A673 (cell line): ENCODE measurements around the gene PCNA.

ENCODE experiments used
- EZH2 ChIP-seq: fragments of 200-600 bp; sonication (generic); IDR thresholded peaks from 2 replicates; pipeline ENCODE4 v1.6.1; 2017; ENCODE audit warnings: borderline replicate concordance, low read depth, mild to moderate bottlenecking, mixed read lengths, antibody characterized with exemption, low read length; ENCODE audit not compliant: poor library complexity, severe bottlenecking
- TF ChIP-seq, protein P1 (sequence below): fragments of 300-800, 200-600 bp; sonication (generic); conservative IDR thresholded peaks from 2 replicates; pipeline ENCODE4 v1.5.1; 2017; ENCODE audit warnings: low read depth, mild to moderate bottlenecking, antibody characterized with exemption, low read length, moderate library complexity, mixed read lengths

DNA sequence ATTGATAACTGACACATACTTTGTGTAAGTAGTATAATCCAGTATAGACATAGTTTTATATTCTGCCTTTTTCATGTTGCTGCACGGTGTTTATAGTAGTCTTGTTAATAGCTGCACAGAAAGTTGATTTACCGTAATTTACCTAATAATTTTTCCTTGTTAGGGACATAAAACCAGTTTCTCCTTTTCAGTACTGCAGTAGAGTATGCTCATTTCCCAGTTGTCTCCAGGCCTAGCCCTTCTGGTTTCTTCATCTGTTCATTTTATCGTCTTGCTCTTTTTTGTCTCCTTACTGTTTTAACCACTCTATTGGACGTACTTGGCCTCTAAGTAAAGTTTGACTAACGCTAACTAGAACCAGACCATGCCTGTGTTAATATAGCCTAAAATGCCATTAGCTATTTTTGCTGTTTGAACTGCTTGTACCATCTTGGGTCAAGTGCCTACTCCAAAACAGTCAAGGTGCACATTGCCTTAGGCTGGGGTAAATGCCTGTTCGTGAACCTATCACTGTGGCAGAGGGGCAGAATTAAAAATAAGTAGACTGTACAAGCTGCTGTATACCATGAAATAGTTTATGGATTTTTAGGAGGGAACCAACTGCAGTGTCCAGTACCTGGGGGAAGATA lies 41.9 kb upstream of the PCNA start:
- TF ChIP-seq, protein P1, sequence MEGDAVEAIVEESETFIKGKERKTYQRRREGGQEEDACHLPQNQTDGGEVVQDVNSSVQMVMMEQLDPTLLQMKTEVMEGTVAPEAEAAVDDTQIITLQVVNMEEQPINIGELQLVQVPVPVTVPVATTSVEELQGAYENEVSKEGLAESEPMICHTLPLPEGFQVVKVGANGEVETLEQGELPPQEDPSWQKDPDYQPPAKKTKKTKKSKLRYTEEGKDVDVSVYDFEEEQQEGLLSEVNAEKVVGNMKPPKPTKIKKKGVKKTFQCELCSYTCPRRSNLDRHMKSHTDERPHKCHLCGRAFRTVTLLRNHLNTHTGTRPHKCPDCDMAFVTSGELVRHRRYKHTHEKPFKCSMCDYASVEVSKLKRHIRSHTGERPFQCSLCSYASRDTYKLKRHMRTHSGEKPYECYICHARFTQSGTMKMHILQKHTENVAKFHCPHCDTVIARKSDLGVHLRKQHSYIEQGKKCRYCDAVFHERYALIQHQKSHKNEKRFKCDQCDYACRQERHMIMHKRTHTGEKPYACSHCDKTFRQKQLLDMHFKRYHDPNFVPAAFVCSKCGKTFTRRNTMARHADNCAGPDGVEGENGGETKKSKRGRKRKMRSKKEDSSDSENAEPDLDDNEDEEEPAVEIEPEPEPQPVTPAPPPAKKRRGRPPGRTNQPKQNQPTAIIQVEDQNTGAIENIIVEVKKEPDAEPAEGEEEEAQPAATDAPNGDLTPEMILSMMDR = no peak
- TF ChIP-seq EZH2 = no peak
